IPS DF 4.7 (cell line): ENCODE results near the gene FRMD1.

Experiments used
- DNase-seq: peaks from one replicate; pipeline ENCODE4 v3.0.0-alpha.2; 2013; ENCODE audit warnings: low spot score; ENCODE audit errors: extremely low read depth

The FRMD1 gene

GRCh38 chr6:168095716-168096250, 16.8 kb upstream of the FRMD1 start:
- no peak for DNase-seq

DNA sequence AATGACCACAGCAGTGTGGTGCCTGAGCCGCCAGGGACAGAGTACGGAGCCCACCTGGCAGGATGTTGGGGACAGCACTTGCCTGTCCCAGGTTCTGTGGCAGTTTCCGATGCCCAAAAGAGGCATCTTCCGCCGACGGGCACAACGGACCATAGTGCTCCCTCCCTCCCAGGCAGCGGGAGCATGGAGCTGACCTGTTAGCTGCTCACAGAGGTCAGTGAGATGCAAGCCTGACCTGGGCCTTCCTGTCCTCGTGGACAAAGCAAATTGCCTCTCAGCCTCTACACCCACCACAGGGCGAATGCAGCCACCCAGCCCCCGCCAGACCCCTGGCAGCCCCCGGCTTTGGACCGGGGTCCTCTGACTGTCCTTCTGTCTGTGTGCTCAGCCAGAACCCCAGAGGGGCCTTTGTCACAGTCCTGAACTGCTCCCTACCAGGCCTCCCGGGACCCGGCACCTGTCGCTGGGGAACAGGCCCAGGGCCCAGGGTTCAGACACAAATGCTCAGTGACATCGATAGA, 16.2 kb upstream of the FRMD1 start:
- DNase-seq, result no peak

DNA sequence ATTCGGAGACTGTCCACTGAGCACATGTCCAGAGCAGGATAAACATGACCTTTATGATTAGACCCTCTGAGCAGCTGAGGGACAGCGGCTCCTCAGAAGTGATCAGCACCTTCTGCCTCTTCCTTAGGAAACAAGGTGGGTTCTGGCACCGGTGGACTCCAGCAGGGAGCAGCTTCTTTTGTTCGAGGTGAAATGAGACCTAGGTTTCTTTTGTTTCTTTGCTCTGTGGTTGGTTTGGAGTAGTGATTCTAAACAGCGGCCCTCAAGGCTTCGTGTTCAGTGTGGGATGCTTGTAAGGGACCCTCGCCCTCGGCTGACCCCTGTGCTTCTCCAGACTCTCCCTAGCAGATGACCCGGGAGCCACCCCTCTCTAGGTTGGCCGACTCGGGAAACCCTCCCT, 14.6 kb upstream of the FRMD1 start:
- no peak for DNase-seq

DNA sequence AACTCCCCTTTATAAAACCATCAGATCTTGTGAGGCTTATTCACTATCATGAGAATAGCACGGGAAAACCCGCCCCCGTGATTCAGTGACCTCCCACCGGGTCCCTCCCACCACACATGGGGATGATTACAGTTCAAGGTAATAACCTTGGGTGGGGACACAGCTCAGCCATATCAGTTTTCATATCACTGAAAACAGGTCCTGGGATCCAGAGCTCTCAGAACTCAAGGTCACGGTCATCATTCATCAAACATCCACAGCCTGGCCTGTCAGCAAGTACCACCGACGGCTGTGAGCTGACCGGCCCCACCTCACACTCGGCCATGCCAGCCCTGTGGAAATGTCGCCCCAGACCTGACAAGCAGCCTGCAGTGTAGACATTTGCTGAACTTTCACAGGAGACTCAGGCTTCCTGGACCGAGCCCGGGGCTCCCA, 14.1 kb upstream of the FRMD1 start:
- DNase-seq, result no peak

GRCh38 chr6:168092541-168092940, 13.5 kb upstream of the FRMD1 start:
- no peak for DNase-seq

GRCh38 chr6:168091381-168092264, 12.6 kb upstream of the FRMD1 start:
- DNase-seq, result no peak

DNA sequence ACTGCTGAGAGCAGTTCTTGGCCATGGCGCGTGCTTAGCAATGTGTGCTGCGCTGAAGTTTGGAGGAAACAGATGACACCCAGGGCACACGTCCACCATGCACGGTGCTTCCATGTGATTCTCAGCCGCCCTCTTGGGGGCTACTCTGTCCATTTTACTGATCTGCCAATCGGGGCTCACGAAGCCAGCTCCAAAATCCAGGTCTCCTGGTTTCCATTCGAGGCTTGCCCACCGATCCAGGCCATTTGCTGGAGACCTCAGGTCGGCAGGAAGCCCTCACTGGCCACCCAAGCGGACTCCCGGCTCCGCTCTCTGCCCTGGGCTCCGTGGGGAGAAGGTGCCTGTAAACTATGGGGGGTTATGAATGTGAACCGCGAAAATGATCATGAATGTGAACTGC, 11.7 kb upstream of the FRMD1 start:
- no peak for DNase-seq

GRCh38 chr6:168090064-168090690, 11.2 kb upstream of the FRMD1 start:
- no peak for DNase-seq

- DNase-seq, result no peak
Observed at GRCh38 chr6:168089186-168090063, 10.4 kb upstream of the FRMD1 start.

- peak; percentile 5 for DNase-seq
Observed at GRCh38 chr6:168088161-168089053, 9.4 kb upstream of the FRMD1 start.

GRCh38 chr6:168087436-168088160, 8.6 kb upstream of the FRMD1 start:
- no peak for DNase-seq

GRCh38 chr6:168086616-168087015, 7.6 kb upstream of the FRMD1 start:
- DNase-seq, result no peak

DNA sequence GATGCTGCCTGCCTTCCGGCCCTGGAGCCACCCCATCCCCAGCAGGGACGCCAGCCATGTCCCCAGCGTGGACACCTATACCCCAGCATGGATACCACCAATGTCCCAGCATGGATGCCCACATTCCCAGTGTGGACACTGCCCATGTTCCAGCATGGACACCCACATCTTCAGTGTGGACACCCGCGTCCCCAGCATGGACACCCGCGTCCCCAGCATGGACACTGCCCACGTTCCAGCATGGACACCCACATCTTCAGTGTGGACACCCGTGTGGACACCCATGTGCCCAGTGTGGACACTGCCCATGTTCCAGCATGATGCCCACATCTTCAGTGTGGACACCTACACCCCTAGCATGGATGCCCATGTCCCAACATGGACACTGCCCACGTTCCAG, 7.1 kb upstream of the FRMD1 start:
- no peak for DNase-seq

- DNase-seq, result no peak
Observed at GRCh38 chr6:168084465-168085160, 5.6 kb upstream of the FRMD1 start.

GRCh38 chr6:168083514-168083885, 4.5 kb upstream of the FRMD1 start:
- no peak for DNase-seq

DNA sequence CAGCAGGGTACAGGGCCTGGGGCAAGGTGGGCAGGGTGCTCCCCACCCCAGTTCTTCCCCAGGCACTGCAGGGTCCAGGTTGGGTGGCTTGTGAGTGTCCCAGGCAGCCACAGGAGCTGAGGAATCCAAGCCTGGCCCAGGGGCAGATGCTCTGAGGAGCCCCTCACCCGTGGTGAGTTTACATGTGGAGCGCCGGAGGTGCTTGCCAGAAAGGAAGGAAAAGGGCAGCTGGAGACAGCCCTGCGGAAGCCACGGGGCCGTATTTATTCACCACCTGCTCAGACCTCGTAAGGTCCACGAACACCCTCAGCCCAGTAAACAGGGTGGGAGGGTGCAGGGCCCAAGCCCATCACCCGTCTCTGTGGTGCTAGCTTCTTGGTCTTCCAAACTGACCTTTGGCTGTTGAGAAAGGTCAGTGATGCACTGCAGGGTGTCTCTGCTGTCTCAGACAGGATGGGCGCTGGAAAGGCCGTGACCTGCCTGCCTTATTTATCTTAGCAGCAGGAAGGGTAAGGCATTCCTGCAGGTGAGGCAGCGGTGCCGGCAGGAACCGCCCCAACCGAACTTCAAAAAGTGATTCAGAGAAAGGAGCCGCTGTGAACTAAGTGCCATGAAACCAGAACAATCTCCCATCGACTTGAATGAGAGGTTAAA, 4.0 kb upstream of the FRMD1 start:
- DNase-seq, result no peak

DNA sequence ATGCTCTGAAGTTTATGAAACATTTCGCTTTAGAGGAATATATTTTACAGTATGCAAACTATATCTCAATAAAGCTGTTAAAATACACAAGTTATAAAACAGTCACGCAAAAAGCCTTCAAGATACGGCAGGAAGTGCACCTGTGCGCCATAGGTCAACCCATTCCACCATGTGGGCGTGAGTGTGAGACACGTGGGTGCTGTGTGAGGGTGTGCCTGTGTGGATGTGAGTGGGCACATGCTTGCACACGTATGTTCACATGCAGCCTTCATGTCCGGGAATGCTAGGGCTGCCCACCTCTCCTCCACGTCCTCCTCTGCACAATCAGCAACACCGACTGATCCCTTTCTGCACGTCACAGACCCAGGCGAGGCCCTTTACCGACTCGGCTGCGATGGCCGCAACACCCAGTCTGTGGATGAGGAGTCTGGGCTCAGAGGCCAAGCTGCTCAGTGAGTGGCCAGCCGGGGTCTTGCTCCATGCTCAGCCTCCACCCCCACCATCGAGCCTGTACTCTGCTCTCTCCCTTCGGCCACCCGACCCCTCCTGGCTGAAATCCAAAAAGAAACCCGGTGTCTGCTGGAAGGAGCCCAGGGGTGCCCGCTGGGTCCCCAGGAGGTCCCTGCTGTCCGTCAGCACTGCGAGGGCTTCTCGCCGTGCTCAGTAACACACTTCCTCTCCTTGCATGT, 3.0 kb upstream of the FRMD1 start:
- no peak for DNase-seq
